ENCODE results near the gene NDUFA8.

NDUFA8 gene

GRCh38 chr9:122121931-122122330 lies 37.6 kb downstream of the NDUFA8 start:
- Histone ChIP-seq H3K4me3 (IDR thresholded peaks at IDR 0.05; ENCODE audit: insufficient read depth, low read depth, low read length) (no peak overlapping the region), H3K4me1 (ENCODE audit: low read depth, poor library complexity, severe bottlenecking) (no peaks in the 10 kb centered on the region), H3K4me2 (no peak overlapping the region), H3K27me3 (ENCODE audit: insufficient read depth, low read depth) (no peaks in the 10 kb centered on the region), H3K79me2 (ENCODE audit: insufficient read depth, low read depth) (no peaks in the 10 kb centered on the region), H3K9ac (no peak overlapping the region), H4K20me1 (ENCODE audit: insufficient read depth) (no peaks in the 10 kb centered on the region), H2AFZ (ENCODE audit: low read depth) (no peak overlapping the region), H3K27ac (no peak overlapping the region), H3K36me3 (ENCODE audit: insufficient read depth) (no peaks in the 10 kb centered on the region)
- no peak for TF ChIP-seq CTCF (conservative IDR thresholded peaks at IDR 0.05; ENCODE audit: low read depth, low read length)

- Histone ChIP-seq H3K27me3 (ENCODE audit: insufficient read depth, low read depth) (no peaks in the 10 kb centered on the region; the same call in 1 of the 2 replicates), H3K36me3 (ENCODE audit: insufficient read depth) (no peaks in the 10 kb centered on the region), H3K4me3 (IDR thresholded peaks at IDR 0.05; ENCODE audit: insufficient read depth, low read depth, low read length) (no peak overlapping the region), H4K20me1 (ENCODE audit: insufficient read depth) (no peaks in the 10 kb centered on the region), H3K4me1 (ENCODE audit: low read depth, poor library complexity, severe bottlenecking) (no peaks in the 10 kb centered on the region), H3K9ac (no peak overlapping the region), H3K79me2 (ENCODE audit: insufficient read depth, low read depth) (no peaks in the 10 kb centered on the region), H3K27ac (no peak overlapping the region), H2AFZ (ENCODE audit: low read depth) (no peak overlapping the region), H3K4me2 (no peak overlapping the region)
- no peak for TF ChIP-seq CTCF (conservative IDR thresholded peaks at IDR 0.05; ENCODE audit: low read depth, low read length)
These were observed 38.2 kb downstream of the NDUFA8 start for GRCh38 chr9:122121391-122121790.

- H3K9ac ChIP-seq: no peak overlapping the region
- H3K4me3 ChIP-seq (IDR thresholded peaks at IDR 0.05; ENCODE audit: insufficient read depth, low read depth, low read length): no peak overlapping the region
- TF ChIP-seq CTCF (conservative IDR thresholded peaks at IDR 0.05; ENCODE audit: low read depth, low read length): no peak
- no peaks in the 10 kb centered on the region for H3K36me3 ChIP-seq (ENCODE audit: insufficient read depth)
- H3K27ac ChIP-seq: no peak overlapping the region
- no peak overlapping the region for H2AFZ ChIP-seq (ENCODE audit: low read depth)
- no peaks in the 10 kb centered on the region for H4K20me1 ChIP-seq (ENCODE audit: insufficient read depth)
- no peaks in the 10 kb centered on the region for H3K79me2 ChIP-seq (ENCODE audit: insufficient read depth, low read depth)
- H3K4me2 ChIP-seq: no peak overlapping the region
- no peaks in the 10 kb centered on the region; the same call in 1 of the 2 replicates for H3K27me3 ChIP-seq (ENCODE audit: insufficient read depth, low read depth)
- H3K4me1 ChIP-seq (ENCODE audit: low read depth, poor library complexity, severe bottlenecking): no peaks in the 10 kb centered on the region
These were observed 39.1 kb downstream of the NDUFA8 start for GRCh38 chr9:122120316-122121071.

GRCh38 chr9:122119721-122120120 lies 39.9 kb downstream of the NDUFA8 start:
- no peak overlapping the region for H3K9ac ChIP-seq
- H3K4me1 ChIP-seq (ENCODE audit: low read depth, poor library complexity, severe bottlenecking): no peaks in the 10 kb centered on the region
- no peaks in the 10 kb centered on the region; the same call in 1 of the 2 replicates for H3K27me3 ChIP-seq (ENCODE audit: insufficient read depth, low read depth)
- H3K4me2 ChIP-seq: no peak overlapping the region
- TF ChIP-seq CTCF (conservative IDR thresholded peaks at IDR 0.05; ENCODE audit: low read depth, low read length): no peak
- no peak overlapping the region for H3K27ac ChIP-seq
- no peak overlapping the region for H3K4me3 ChIP-seq (IDR thresholded peaks at IDR 0.05; ENCODE audit: insufficient read depth, low read depth, low read length)
- no peaks in the 10 kb centered on the region for H3K36me3 ChIP-seq (ENCODE audit: insufficient read depth)
- H3K79me2 ChIP-seq (ENCODE audit: insufficient read depth, low read depth): no peaks in the 10 kb centered on the region
- no peaks in the 10 kb centered on the region for H4K20me1 ChIP-seq (ENCODE audit: insufficient read depth)
- H2AFZ ChIP-seq (ENCODE audit: low read depth): no peak overlapping the region

All from KMS-11 (cell line).